Measurements from ENCODE around the gene TTC7B. TPM values are rescaled to one million over a fixed set of nuclear protein-coding genes. Genes with fewer than 3 reads are reported as not detected.

Gene TTC7B
- polyA plus RNA-seq, 1 donor from 2014 or later = 19.9 TPM

- no peak for TF ChIP-seq CTCF (IDR thresholded peaks at IDR 0.05; ENCODE audit: poor library complexity, severe bottlenecking)
- no peak for TF ChIP-seq SMC3 (conservative IDR thresholded peaks at IDR 0.05; ENCODE audit: poor library complexity)
- peak; percentile 21 for TF ChIP-seq MXI1 (conservative IDR thresholded peaks at IDR 0.05; ENCODE audit: poor library complexity, severe bottlenecking)
- Histone ChIP-seq H3K79me2 (replicated peaks; ENCODE audit: insufficient read depth, low read length) (no peaks in the 10 kb centered on the region), H3K36me3 (ENCODE audit: insufficient read depth, low read length) (no peaks in the 10 kb centered on the region), H3K27me3 (ENCODE audit: insufficient read depth, low read depth, low read length) (no peaks in the 10 kb centered on the region), H3K9ac (ENCODE audit: low read length) (peak overlapping the region; percentile 41), H3K4me2 (ENCODE audit: low read length) (peak overlapping the region; percentile 25), H4K20me1 (ENCODE audit: insufficient read depth) (no peaks in the 10 kb centered on the region), H3K27ac (ENCODE audit: low read length) (peak overlapping the region; percentile 34), H3K4me3 (ENCODE audit: low read length) (peak overlapping the region; percentile 31), H3K9me2 (ENCODE audit: insufficient read depth, low read length) (no peaks in the 10 kb centered on the region), H3F3A (ENCODE audit: insufficient read depth, low read length, poor library complexity, severe bottlenecking) (no peaks in the 10 kb centered on the region), H3K9me3 (ENCODE audit: low read length) (no peaks in the 10 kb centered on the region), H2AFZ (ENCODE audit: low read depth, low read length) (peak overlapping the region; percentile 27)
Measured at GRCh38 chr14:90522571-90523191, 293.5 kb downstream of the TTC7B start.

- Histone ChIP-seq H3K36me3 (ENCODE audit: insufficient read depth, low read length) (no peaks in the 10 kb centered on the region), H3K27me3 (ENCODE audit: insufficient read depth, low read depth, low read length) (no peaks in the 10 kb centered on the region), H3K27ac (ENCODE audit: low read length) (no peak overlapping the region), H3F3A (ENCODE audit: insufficient read depth, low read length, poor library complexity, severe bottlenecking) (no peaks in the 10 kb centered on the region), H3K9me2 (ENCODE audit: insufficient read depth, low read length) (no peaks in the 10 kb centered on the region), H3K4me3 (ENCODE audit: low read length) (no peak overlapping the region), H4K20me1 (ENCODE audit: insufficient read depth) (no peaks in the 10 kb centered on the region), H2AFZ (ENCODE audit: low read depth, low read length) (no peak overlapping the region), H3K9me3 (ENCODE audit: low read length) (no peaks in the 10 kb centered on the region), H3K79me2 (replicated peaks; ENCODE audit: insufficient read depth, low read length) (no peaks in the 10 kb centered on the region), H3K9ac (ENCODE audit: low read length) (peak overlapping the region; percentile 41), H3K4me2 (ENCODE audit: low read length) (no peak overlapping the region)
- no peak for TF ChIP-seq RAD21 (conservative IDR thresholded peaks at IDR 0.05)
- TF ChIP-seq EZH2 (IDR thresholded peaks at IDR 0.05; ENCODE audit: borderline replicate concordance, insufficient read depth, low read length, poor library complexity, severe bottlenecking) = no peak
- TF ChIP-seq SMC3 (conservative IDR thresholded peaks at IDR 0.05; ENCODE audit: poor library complexity) = no peak
- no peak for TF ChIP-seq MXI1 (conservative IDR thresholded peaks at IDR 0.05; ENCODE audit: poor library complexity, severe bottlenecking)
- TF ChIP-seq CTCF (IDR thresholded peaks at IDR 0.05; ENCODE audit: poor library complexity, severe bottlenecking) = no peak
- no peak for TF ChIP-seq EP300 (conservative IDR thresholded peaks at IDR 0.05; ENCODE audit: poor library complexity, severe bottlenecking)
- no peak for TF ChIP-seq POLR2AphosphoS5 (IDR thresholded peaks at IDR 0.05)
- TF ChIP-seq REST (IDR thresholded peaks at IDR 0.05; ENCODE audit: borderline replicate concordance) = no peak
- TF ChIP-seq TAF1 (IDR thresholded peaks at IDR 0.05; ENCODE audit: low read depth) = no peak
Measured at GRCh38 chr14:90521930-90522483, 294.2 kb downstream of the TTC7B start.
